Activated CD8-positive, alpha-beta T cell treated with anti-CD3 and anti-CD28 coated beads for 36 hours (primary cell): Measurements from ENCODE around the gene RASAL1. TPM values are rescaled to one million over a fixed set of nuclear protein-coding genes. Genes with fewer than 3 reads are reported as not detected.

Experiments used
- ATAC-seq: fragments of 200-7000 bp; cut with Tn5 transposase; one replicate; pipeline ENCODE4 v1.10.0; 2021; ENCODE audit warnings: mild to moderate bottlenecking, moderate library complexity
- CTCF ChIA-PET: fragments of 350-600 bp; sonication (Branson Sonifier 250); formaldehyde crosslinking; loops from one replicate; lab custom pipeline; 2021; ENCODE audit warnings: antibody characterized with exemption; lab: Charles Lee
- POLR2A ChIA-PET: fragments of 350-600 bp; sonication (Branson Sonifier 250); formaldehyde crosslinking; loops from one replicate; lab custom pipeline; 2021; ENCODE audit warnings: antibody characterized with exemption; lab: Charles Lee
- DNase-seq: peaks from one replicate; pipeline ENCODE4 v3.0.0-alpha.2; 2020
- H3K27ac Mint-ChIP-seq: one replicate; pipeline ENCODE4 v1.8.0; 2021; ENCODE audit warnings: mild to moderate bottlenecking, mixed read lengths
- H3K27me3 Mint-ChIP-seq: one replicate; pipeline ENCODE4 v1.8.0; 2021; ENCODE audit warnings: mixed read lengths
- H3K36me3 Mint-ChIP-seq: one replicate; pipeline ENCODE4 v1.8.0; 2021; ENCODE audit warnings: low read depth, mixed read lengths
- H3K4me1 Mint-ChIP-seq: one replicate; pipeline ENCODE4 v1.8.0; 2021; ENCODE audit warnings: low read depth, mixed read lengths
- H3K4me3 Mint-ChIP-seq: one replicate; pipeline ENCODE4 v1.8.0; 2021; ENCODE audit warnings: mild to moderate bottlenecking, moderate library complexity, mixed read lengths
- H3K9me3 Mint-ChIP-seq: one replicate; pipeline ENCODE4 v1.8.0; 2021; ENCODE audit warnings: mixed read lengths
- CTCF ChIP-seq: fragments of 200-600 bp; IDR thresholded peaks from one replicate; pipeline ENCODE4 v1.8.0; 2022; ENCODE audit warnings: antibody characterized with exemption, mild to moderate bottlenecking
- intact Hi-C: fragments of 100-400 bp; cut with micrococcal nuclease; formaldehyde crosslinking; loops from one replicate; pipeline ENCODE4 v1.10.0; 2022
- total RNA-seq, 2 experiments: library from RNA; stranded (reverse); gene quantifications; one replicate each; pipeline ENCODE4 v1.2.3, GENCODE V29; 2021

Gene RASAL1
- total RNA-seq, 2 experiments from 2014 or later = 9.8 to 12.4 TPM

GRCh38 chr12:113130457-113131135 is 5.0 kb downstream of the RASAL1 start:
- Mint-ChIP-seq H3K9me3 (no peaks in the 10 kb centered on the region), H3K27ac (no peak overlapping the region), H3K4me1 (peaks cover 6% of the 10 kb centered on the region), H3K27me3 (no peaks in the 10 kb centered on the region), H3K36me3 (no peaks in the 10 kb centered on the region), H3K4me3 (no peak overlapping the region)
- CTCF ChIA-PET = interaction anchor here (1.6 to 2.5 kb wide), 2 partner anchors 22 to 44 kb away, joined by 5 to 8 read pairs; no protein-coding TSS in a partner anchor
- DNase-seq = no peak
- no peak for ATAC-seq
- intact Hi-C loops = no loop called here
- TF ChIP-seq CTCF = peak; percentile 16
- POLR2A ChIA-PET = no interaction called here

- TF ChIP-seq CTCF = no peak
- DNase-seq (no peak), ATAC-seq (peak; percentile 13)
- H3K27me3 Mint-ChIP-seq = no peaks in the 10 kb centered on the region
- no peak overlapping the region for H3K27ac Mint-ChIP-seq
- no peak overlapping the region for H3K4me3 Mint-ChIP-seq
- intact Hi-C loops = no loop called here
- ChIA-PET CTCF (interaction anchor here (2.5 kb wide), 1 partner anchor 44 kb away, joined by 8 read pairs; no protein-coding TSS in a partner anchor), POLR2A (no interaction called here)
- no peaks in the 10 kb centered on the region for H3K36me3 Mint-ChIP-seq
- H3K4me1 Mint-ChIP-seq = peaks cover 5% of the 10 kb centered on the region
- no peaks in the 10 kb centered on the region for H3K9me3 Mint-ChIP-seq
These were observed 5.7 kb downstream of the RASAL1 start for GRCh38 chr12:113129664-113130456.

GRCh38 chr12:113128802-113129663 is 6.5 kb downstream of the RASAL1 start:
- POLR2A ChIA-PET = no interaction called here
- Mint-ChIP-seq H3K4me1 (peaks cover 2% of the 10 kb centered on the region), H3K9me3 (no peaks in the 10 kb centered on the region), H3K27ac (no peak overlapping the region), H3K36me3 (no peaks in the 10 kb centered on the region), H3K4me3 (no peak overlapping the region), H3K27me3 (no peaks in the 10 kb centered on the region)
- peak; percentile 32 for ATAC-seq
- DNase-seq = no peak
- intact Hi-C loops = no loop called here
- TF ChIP-seq CTCF = no peak
- CTCF ChIA-PET = no interaction called here

- no peak for TF ChIP-seq CTCF
- no peak for DNase-seq
- Mint-ChIP-seq H3K36me3 (no peaks in the 10 kb centered on the region), H3K27me3 (no peaks in the 10 kb centered on the region), H3K27ac (no peak overlapping the region), H3K4me3 (no peak overlapping the region), H3K4me1 (peaks cover 2% of the 10 kb centered on the region), H3K9me3 (peaks cover 1% of the 10 kb centered on the region)
- ChIA-PET POLR2A (no interaction called here), CTCF (no interaction called here)
- intact Hi-C loops = no loop called here
- ATAC-seq = no peak
These were observed 7.8 kb downstream of the RASAL1 start for GRCh38 chr12:113127791-113128199.
